ENCODE measurements around the gene RABGAP1L. TPM values are rescaled to one million over a fixed set of nuclear protein-coding genes. Genes with fewer than 3 reads are reported as not detected.

The RABGAP1L gene
- total and polyA plus RNA-seq, 2 of the 8 experiments (the other 6 are each of a cell fraction or from before 2014, with no cell fraction given), result 33.3 to 156 TPM

DNA sequence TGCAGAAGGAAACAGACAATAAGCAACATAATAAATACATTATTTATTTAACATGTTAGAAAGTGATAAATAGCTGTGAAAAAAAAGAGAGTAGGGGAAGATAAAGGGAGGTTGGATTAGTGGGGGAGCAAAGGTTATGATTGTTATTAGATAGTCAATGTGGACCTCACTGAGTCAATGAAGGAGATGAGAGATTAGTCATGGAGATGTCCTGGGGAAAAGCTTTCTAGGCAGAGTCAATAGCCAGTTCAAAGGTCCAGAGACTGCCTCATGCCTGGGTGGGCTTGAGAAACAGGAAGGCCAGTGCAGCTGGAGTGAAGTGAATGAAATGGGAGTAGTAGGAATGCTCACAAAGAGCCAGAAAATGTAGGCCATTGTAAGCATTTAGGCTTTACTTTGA is 653.3 kb downstream of the RABGAP1L start:
- Histone ChIP-seq H3K23ac (ENCODE audit: insufficient read length) (no peak overlapping the region), H3K27me3 (replicated peaks in 1 of 4; ENCODE audit: control insufficient read depth in 3 of 4, extremely low read depth in 1 of 4, insufficient read depth in 3 of 4, low read length in 3 of 4) (no peaks in the 10 kb centered on the region), H3K9me3 (ENCODE audit: insufficient read depth in 2 of 2, low read depth in 1 of 2, low read length in 1 of 2) (no peaks in the 10 kb centered on the region), H2BK5ac (ENCODE audit: low read depth, low read length) (no peak overlapping the region), H3K18ac (ENCODE audit: extremely low read depth, low read length) (no peak overlapping the region), H2BK120ac (replicated peaks; ENCODE audit: low read depth, low read length) (no peak overlapping the region), H2BK15ac (ENCODE audit: low read length) (no peak overlapping the region), H3K36me3 (ENCODE audit: control insufficient read depth in 2 of 4, insufficient read depth in 4 of 4, low read length in 3 of 4) (no peaks in the 10 kb centered on the region), H3K23me2 (ENCODE audit: low read depth, low read length) (no peaks in the 10 kb centered on the region), H3K27ac (ENCODE audit: low read depth, low read length) (no peak overlapping the region), H4K91ac (replicated peaks; ENCODE audit: insufficient read length, low read length) (no peak overlapping the region), H3K79me1 (ENCODE audit: low read depth, low read length) (no peaks in the 10 kb centered on the region), H3K14ac (ENCODE audit: insufficient read length) (no peak overlapping the region), H3K79me2 (ENCODE audit: control insufficient read depth in 1 of 2, insufficient read depth in 2 of 2, low read length in 2 of 2) (no peaks in the 10 kb centered on the region), H4K5ac (ENCODE audit: insufficient read length, low read depth, low read length) (no peak overlapping the region), H2AFZ (ENCODE audit: low read length) (no peak overlapping the region; the same call in 1 of the 2 replicates), H3K4me1 (replicated peaks in 1 of 4; ENCODE audit: control insufficient read depth in 3 of 4, insufficient read depth in 4 of 4, low read length in 3 of 4) (peaks cover 0 to 9% (median 5%) of the 10 kb centered on the region in 4 experiments; a peak in 3 of 7 replicates), H3K4me3 (ENCODE audit: extremely low read depth in 1 of 4, insufficient read depth in 2 of 4, low read depth in 3 of 4, low read length in 4 of 4) (no peak overlapping the region), H3K4ac (replicated peaks; ENCODE audit: insufficient read length, low read depth, low read length) (no peak overlapping the region), H2BK20ac (ENCODE audit: low read length) (no peak overlapping the region), H3K9ac (replicated peaks in 1 of 4; ENCODE audit: extremely low read depth in 1 of 4, low read depth in 3 of 4, low read length in 3 of 4) (no peak overlapping the region), H3K56ac (replicated peaks; ENCODE audit: insufficient read length, low read depth, low read length) (no peak overlapping the region), H4K8ac (ENCODE audit: extremely low read depth, insufficient read depth, low read length) (no peak overlapping the region), H4K20me1 (replicated peaks in 1 of 2; ENCODE audit: control insufficient read depth in 1 of 2, insufficient read depth in 2 of 2, low read length in 2 of 2) (no peaks in the 10 kb centered on the region), H3K4me2 (ENCODE audit: insufficient read depth in 1 of 2, low read depth in 2 of 2, low read length in 2 of 2) (no peak overlapping the region), H2BK12ac (ENCODE audit: low read depth, low read length) (no peak overlapping the region), H2AK5ac (ENCODE audit: low read depth, low read length) (no peak overlapping the region)
- no peak for FAIRE-seq
- ChIA-PET POLR2A (ENCODE audit: partially characterized antibody) (interaction anchor here (0.7 to 1.6 kb wide), 2 partner anchors 59 to 187 kb away, joined by 3 to 4 read pairs; partner anchors contain the start of gene CACYBP), CTCF (ENCODE audit: partially characterized antibody) (interaction anchor here (0.9 to 1.6 kb wide), 4 partner anchors 10 to 14 kb away, joined by 3 to 6 read pairs (median 4); no protein-coding TSS in a partner anchor)
- DNase-seq (ENCODE audit: low read depth in 1 of 2, low spot score in 2 of 2), result no peak
- TF ChIP-seq TBP (IDR thresholded peaks at IDR 0.05; ENCODE audit: low read depth, low read length), result no peak
- no peak for TF ChIP-seq SP2 (IDR thresholded peaks at IDR 0.05; ENCODE audit: low read length)
- TF ChIP-seq, protein P1, sequence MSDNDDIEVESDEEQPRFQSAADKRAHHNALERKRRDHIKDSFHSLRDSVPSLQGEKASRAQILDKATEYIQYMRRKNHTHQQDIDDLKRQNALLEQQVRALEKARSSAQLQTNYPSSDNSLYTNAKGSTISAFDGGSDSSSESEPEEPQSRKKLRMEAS (IDR thresholded peaks at IDR 0.05), result no peak
- TF ChIP-seq ASH2L (IDR thresholded peaks at IDR 0.05; ENCODE audit: low read length), result no peak
- TF ChIP-seq HDAC6 (IDR thresholded peaks at IDR 0.05; ENCODE audit: low read depth, low read length), result no peak
- no peak for TF ChIP-seq POU5F1 (IDR thresholded peaks at IDR 0.05; ENCODE audit: low read depth, low read length)
- TF ChIP-seq, protein P2, sequence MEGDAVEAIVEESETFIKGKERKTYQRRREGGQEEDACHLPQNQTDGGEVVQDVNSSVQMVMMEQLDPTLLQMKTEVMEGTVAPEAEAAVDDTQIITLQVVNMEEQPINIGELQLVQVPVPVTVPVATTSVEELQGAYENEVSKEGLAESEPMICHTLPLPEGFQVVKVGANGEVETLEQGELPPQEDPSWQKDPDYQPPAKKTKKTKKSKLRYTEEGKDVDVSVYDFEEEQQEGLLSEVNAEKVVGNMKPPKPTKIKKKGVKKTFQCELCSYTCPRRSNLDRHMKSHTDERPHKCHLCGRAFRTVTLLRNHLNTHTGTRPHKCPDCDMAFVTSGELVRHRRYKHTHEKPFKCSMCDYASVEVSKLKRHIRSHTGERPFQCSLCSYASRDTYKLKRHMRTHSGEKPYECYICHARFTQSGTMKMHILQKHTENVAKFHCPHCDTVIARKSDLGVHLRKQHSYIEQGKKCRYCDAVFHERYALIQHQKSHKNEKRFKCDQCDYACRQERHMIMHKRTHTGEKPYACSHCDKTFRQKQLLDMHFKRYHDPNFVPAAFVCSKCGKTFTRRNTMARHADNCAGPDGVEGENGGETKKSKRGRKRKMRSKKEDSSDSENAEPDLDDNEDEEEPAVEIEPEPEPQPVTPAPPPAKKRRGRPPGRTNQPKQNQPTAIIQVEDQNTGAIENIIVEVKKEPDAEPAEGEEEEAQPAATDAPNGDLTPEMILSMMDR (IDR thresholded peaks at IDR 0.05; ENCODE audit: control extremely low read depth in 1 of 3, insufficient read depth in 1 of 3, low read depth in 1 of 3, low read length in 3 of 3), result no peak
- no peak for TF ChIP-seq EZH2 (IDR thresholded peaks at IDR 0.05; ENCODE audit: low read depth, low read length, severe bottlenecking)
- no peak for TF ChIP-seq SP4 (IDR thresholded peaks at IDR 0.05; ENCODE audit: low read length)
- TF ChIP-seq YY1 (IDR thresholded peaks at IDR 0.05; ENCODE audit: low read depth, low read length), result no peak
- no peak for TF ChIP-seq TAF7 (optimal IDR thresholded peaks at IDR 0.05; ENCODE audit: borderline replicate concordance, low read depth, low read length)
- TF ChIP-seq MAFK (IDR thresholded peaks at IDR 0.05; ENCODE audit: low read depth, low read length), result no peak
- TF ChIP-seq SUZ12 (IDR thresholded peaks at IDR 0.05; ENCODE audit: low read length), result no peak

All from H1 (cell line).